Panc1 (cell line): ENCODE results near the gene MRPL48. TPM values are rescaled to one million over a fixed set of nuclear protein-coding genes. Genes with fewer than 3 reads are reported as not detected.

ENCODE experiments used
- ATAC-seq: fragments of 200-7000 bp; cut with Tn5 transposase; 2 replicates; pipeline ENCODE4 v1.9.1; 2020; ENCODE audit warnings: mild to moderate bottlenecking, moderate library complexity
- BruUV-seq: library from RNA; stranded (reverse); fragments of 400-500 nt; replicated peaks from 2 replicates; lab custom pipeline; 2021; lab: Mats Ljungman, UMichigan
- CTCF ChIA-PET: fragments of 300-600 bp; sonication (Branson Sonifier 250); formaldehyde crosslinking; loops from one replicate; lab custom pipeline; 2022; ENCODE audit warnings: antibody characterized with exemption; lab: Charles Lee
- POLR2A ChIA-PET: fragments of 300-600 bp; sonication (Branson Sonifier 250); formaldehyde crosslinking; loops from one replicate; lab custom pipeline; 2022; ENCODE audit warnings: antibody characterized with exemption; lab: Charles Lee
- DNase-seq: peaks from one replicate; pipeline ENCODE4 v3.0.0-alpha.2; 2010; ENCODE audit warnings: low read depth, low spot score
- H3K27ac ChIP-seq: 2 replicates; pipeline ENCODE4 v1.5.1; 2011; ENCODE audit warnings: mild to moderate bottlenecking, low read length, inconsistent platforms
- H3K27me3 ChIP-seq: fragments of 200-500 bp; sonication (Bioruptor generic); 2 replicates; pipeline ENCODE4 v1.6.0; 2014; ENCODE audit warnings: low read length, inconsistent platforms; ENCODE audit not compliant: control insufficient read depth, insufficient read depth
- H3K36me3 ChIP-seq: fragments of 200-500 bp; sonication (Bioruptor generic); 2 replicates; pipeline ENCODE4 v1.5.1; 2014; ENCODE audit warnings: inconsistent platforms, mild to moderate bottlenecking, low read length, moderate library complexity; ENCODE audit not compliant: control insufficient read depth, insufficient read depth
- H3K4me1 ChIP-seq: 2 replicates; pipeline ENCODE4 v1.5.1; 2011; ENCODE audit warnings: inconsistent platforms, mild to moderate bottlenecking, low read length, moderate library complexity; ENCODE audit not compliant: control insufficient read depth, insufficient read depth
- H3K4me3 ChIP-seq, 2 experiments: 2 replicates each; pipeline ENCODE4 v1.5.1; 2011 to 2012; ENCODE audit warnings: low read depth in 2 of 2, low read length in 2 of 2, mild to moderate bottlenecking in 2 of 2, inconsistent platforms in 1 of 2, moderate library complexity in 1 of 2
- H3K9me3 ChIP-seq: fragments of 200-500 bp; sonication (Bioruptor generic); 2 replicates; pipeline ENCODE4 v1.5.1; 2014; ENCODE audit warnings: low read depth, mild to moderate bottlenecking, inconsistent platforms, low read length, moderate library complexity; ENCODE audit not compliant: control insufficient read depth, insufficient read depth
- CTCF ChIP-seq: fragments of 450-650 bp; IDR thresholded peaks from 2 replicates; pipeline ENCODE4 v1.5.1; 2017; ENCODE audit warnings: mild to moderate bottlenecking
- POLR2AphosphoS5 ChIP-seq: IDR thresholded peaks from 2 replicates; pipeline ENCODE4 v1.6.1; 2012; ENCODE audit warnings: mild to moderate bottlenecking, low read depth, low read length, moderate library complexity
- REST ChIP-seq, 2 experiments: IDR thresholded peaks; 2 replicates each; pipeline ENCODE4 v1.6.1; 2011 to 2012; ENCODE audit warnings: low read depth in 2 of 2, control low read depth in 1 of 2, low read length in 1 of 2, mild to moderate bottlenecking in 1 of 2, moderate library complexity in 1 of 2; ENCODE audit not compliant: insufficient read depth in 1 of 2
- SIN3A ChIP-seq: IDR thresholded peaks from 2 replicates; pipeline ENCODE4 v1.6.1; 2012; ENCODE audit warnings: low read depth, mild to moderate bottlenecking, low read length, moderate library complexity, borderline replicate concordance; ENCODE audit not compliant: insufficient read depth
- TCF7L2 ChIP-seq: IDR thresholded peaks from 2 replicates; pipeline ENCODE4 v1.6.1; 2011; ENCODE audit warnings: mild to moderate bottlenecking, low read depth, low read length, inconsistent platforms
- in situ Hi-C: cut with HindIII; loops from 2 replicates; pipeline ENCODE4 v1.10.0; 2016; ENCODE audit warnings: low sequenced_read_pairs, low pct_unique_long_range_greater_than_20kb
- intact Hi-C: fragments of 100-400 bp; cut with micrococcal nuclease; formaldehyde crosslinking; loops from one replicate; pipeline ENCODE4 v1.10.0; 2022; ENCODE audit not compliant: unreplicated experiment
- total RNA-seq: library from RNA; stranded (reverse); gene quantifications from one replicate; pipeline ENCODE4 v1.2.1, GENCODE V29; 2021; ENCODE audit not compliant: unreplicated experiment

MRPL48 gene
- total RNA-seq, 1 experiment from 2014 or later = 42.0 TPM

- Histone ChIP-seq H3K27me3 (no peaks in the 10 kb centered on the region), H3K27ac (no peak overlapping the region), H3K36me3 (no peaks in the 10 kb centered on the region), H3K4me1 (no peaks in the 10 kb centered on the region), H3K4me3 (no peak overlapping the region), H3K9me3 (no peaks in the 10 kb centered on the region)
- intact Hi-C loops (no loop called here), in situ Hi-C loops (no loop called here)
- ChIA-PET CTCF (no interaction called here), POLR2A (interaction anchor here (0.6 to 0.7 kb wide), 2 partner anchors 154 to 201 kb away, joined by 4 read pairs; no protein-coding TSS in a partner anchor)
- no peak for DNase-seq
- TF ChIP-seq REST (IDR thresholded peaks at IDR 0.05; ENCODE audit: insufficient read depth in 1 of 2, low read depth in 2 of 2, low read length in 1 of 2) (no peak), TCF7L2 (no peak), POLR2AphosphoS5 (no peak), CTCF (no peak), SIN3A (no peak)
- no TSS peak for BruUV-seq
- no peak for ATAC-seq
These were observed 41.0 kb upstream of the MRPL48 start for GRCh38 chr11:73746701-73747100.

- no peaks in the 10 kb centered on the region for H3K36me3 ChIP-seq
- no peaks in the 10 kb centered on the region for H3K27me3 ChIP-seq
- intact Hi-C loops (no loop called here), in situ Hi-C loops (no loop called here)
- no peak overlapping the region for H3K4me3 ChIP-seq
- ATAC-seq (no peak), DNase-seq (no peak)
- ChIA-PET POLR2A (no interaction called here), CTCF (no interaction called here)
- no peak overlapping the region for H3K27ac ChIP-seq
- no peaks in the 10 kb centered on the region for H3K9me3 ChIP-seq
- H3K4me1 ChIP-seq = 0 out of 2 replicates have a peak, but pooled peaks cover 1% of the 10 kb centered on the region
- BruUV-seq = TSS peak; percentile 55
- TF ChIP-seq TCF7L2 = no peak
These were observed 39.9 kb upstream of the MRPL48 start for GRCh38 chr11:73747762-73748161.

- no peak for ATAC-seq
- in situ Hi-C loops (no loop called here), intact Hi-C loops (no loop called here)
- no peak for DNase-seq
- no peaks in the 10 kb centered on the region for H3K9me3 ChIP-seq
- ChIA-PET CTCF (interaction anchor here (0.6 kb wide), 1 partner anchor 92 kb away, joined by 3 read pairs; no protein-coding TSS in a partner anchor), POLR2A (no interaction called here)
- H3K27me3 ChIP-seq = no peaks in the 10 kb centered on the region
- no peaks in the 10 kb centered on the region for H3K36me3 ChIP-seq
- TF ChIP-seq POLR2AphosphoS5 (no peak), TCF7L2 (no peak), REST (IDR thresholded peaks at IDR 0.05; ENCODE audit: insufficient read depth in 1 of 2, low read depth in 2 of 2, low read length in 1 of 2) (no peak), SIN3A (no peak), CTCF (no peak)
- no peak overlapping the region for H3K27ac ChIP-seq
- BruUV-seq = no TSS peak
- no peak overlapping the region for H3K4me3 ChIP-seq
- 0 out of 2 replicates have a peak, but pooled peaks cover 3% of the 10 kb centered on the region for H3K4me1 ChIP-seq
These were observed 39.4 kb upstream of the MRPL48 start for GRCh38 chr11:73748300-73748699.
